GM13977 (cell line): ENCODE measurements around the gene GRID2.

Experiments
- DNase-seq: peaks from one replicate; pipeline ENCODE4 v3.0.0; 2012; ENCODE audit warnings: low spot score
- CTCF ChIP-seq: IDR thresholded peaks from 2 replicates; pipeline ENCODE4 v1.5.1; 2012; ENCODE audit warnings: mild to moderate bottlenecking, control low read depth; ENCODE audit not compliant: insufficient read depth; ENCODE audit errors: extremely low read depth, missing control alignments
- in situ Hi-C: fragments of 300-500 bp; cut with MboI; formaldehyde crosslinking; loops from one replicate; pipeline ENCODE4 v1.12.0; 2022; ENCODE audit warnings: low sequenced_read_pairs, low pct_unique_long_range_greater_than_20kb, mixed read lengths, inconsistent platforms; ENCODE audit not compliant: unreplicated experiment

The GRID2 gene

DNA sequence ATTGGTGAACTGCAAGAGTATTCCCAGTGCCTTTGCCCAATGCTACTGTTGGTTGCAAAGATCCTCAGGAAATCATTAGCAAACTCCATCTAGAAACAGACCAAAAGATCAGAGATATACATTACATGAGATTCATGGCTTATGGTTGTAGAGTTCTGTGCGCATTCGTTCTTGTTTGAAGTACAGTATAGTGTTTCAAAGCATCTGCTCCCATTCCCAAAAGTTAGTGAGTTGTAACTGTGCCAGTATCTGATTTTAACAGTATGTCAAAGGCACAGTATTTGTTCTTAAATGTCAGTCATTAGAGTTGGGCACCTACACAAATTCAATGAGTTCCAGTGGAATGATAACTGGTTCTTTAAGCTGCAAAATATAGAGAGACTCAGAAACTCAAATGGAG, 1210.1 kb downstream of the GRID2 start:
- in situ Hi-C loops = no loop called here
- DNase-seq = no peak

DNA sequence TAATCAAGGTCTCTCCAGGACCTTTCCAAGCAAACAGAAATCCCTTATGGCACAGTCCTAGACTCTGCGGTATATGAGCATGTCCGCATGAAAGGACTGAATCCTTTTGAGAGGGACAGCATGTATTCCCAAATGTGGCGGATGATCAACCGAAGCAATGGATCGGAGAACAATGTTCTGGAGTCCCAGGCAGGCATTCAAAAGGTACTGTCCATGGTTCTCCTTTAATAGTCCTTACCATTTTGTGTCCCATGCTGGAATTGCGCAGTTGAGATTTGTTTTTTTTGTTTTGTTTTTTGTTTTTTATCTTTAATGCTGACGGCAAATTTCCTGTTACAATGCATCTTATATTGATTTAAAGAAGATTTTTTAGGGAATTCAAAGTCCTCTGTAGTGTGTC, 1211.4 kb downstream of the GRID2 start:
- in situ Hi-C loops = no loop called here
- DNase-seq = no peak
- TF ChIP-seq CTCF = no peak

More for the DNA sequence above, 1210.1 kb downstream of the GRID2 start:
- TF ChIP-seq CTCF = no peak

DNA sequence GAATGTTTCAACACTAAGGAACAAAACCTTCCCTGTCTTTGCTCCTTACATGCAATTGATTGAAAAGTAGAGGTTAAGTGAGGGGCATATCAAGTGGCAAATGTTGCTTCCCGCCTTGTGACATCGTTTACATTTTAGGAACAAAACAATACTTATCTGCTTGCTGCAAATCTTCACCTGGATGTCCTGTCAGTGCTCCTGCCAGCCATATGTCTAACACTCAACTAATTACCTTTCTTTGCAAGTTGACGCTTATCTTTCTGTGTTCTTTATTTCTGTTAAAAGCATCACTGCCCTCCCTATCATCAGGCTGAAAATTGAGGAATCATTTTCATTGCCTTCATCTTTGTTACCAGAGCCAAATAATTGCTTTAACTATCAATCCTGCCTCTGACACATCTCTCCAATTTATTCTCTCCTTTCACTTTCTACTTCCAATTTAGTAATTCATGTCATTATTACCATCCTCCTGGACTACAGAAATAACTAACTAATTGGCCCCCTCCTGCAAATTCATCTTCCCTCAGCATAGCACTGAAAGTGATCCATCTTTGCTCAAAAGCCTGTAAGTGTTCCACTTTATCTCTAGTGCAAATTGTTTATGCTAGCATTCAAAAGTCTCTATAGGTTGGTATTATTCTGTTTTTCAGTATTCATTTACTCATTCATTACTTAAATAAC, 1226.1 kb downstream of the GRID2 start:
- in situ Hi-C loops = no loop called here
- DNase-seq = no peak
- no peak for TF ChIP-seq CTCF

DNA sequence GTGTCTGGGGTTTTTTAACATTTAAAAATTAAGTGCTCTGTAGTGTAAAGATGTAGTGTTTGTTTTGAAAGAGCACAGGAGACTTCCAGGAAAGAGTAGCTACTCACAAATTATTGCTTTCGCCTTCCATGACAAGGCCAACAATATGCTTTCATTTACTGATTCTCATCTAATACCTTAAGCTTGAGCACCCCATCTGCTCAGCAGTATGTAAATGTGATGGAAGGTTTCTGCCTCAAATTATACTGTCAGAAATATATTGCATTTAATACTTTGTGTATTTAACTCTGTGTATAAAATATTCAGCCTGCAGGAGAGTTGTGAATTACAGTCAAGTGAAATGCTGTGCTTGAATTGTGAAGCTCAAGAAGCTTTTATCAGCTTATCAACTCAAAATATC, 1228.5 kb downstream of the GRID2 start:
- TF ChIP-seq CTCF = no peak
- no peak for DNase-seq
- in situ Hi-C loops = no loop called here

DNA sequence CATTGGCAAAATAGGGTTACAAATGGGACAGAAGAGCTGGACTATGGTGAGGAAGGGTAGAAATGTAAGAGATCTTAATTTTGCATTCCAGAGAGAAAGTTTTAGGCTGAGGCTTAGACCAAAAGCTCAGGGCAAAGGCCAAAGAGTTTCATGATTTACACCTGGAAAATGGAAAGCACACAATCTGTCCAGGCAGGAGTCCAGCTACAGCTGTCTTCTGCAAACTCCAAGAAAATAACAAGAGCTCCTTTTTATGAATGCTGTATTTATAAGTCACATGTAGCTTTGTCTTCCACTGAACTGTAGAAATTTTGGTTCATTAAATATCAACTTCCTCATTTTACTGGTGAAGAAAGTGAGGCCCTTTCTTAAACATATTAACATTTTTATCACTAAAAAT, 1236.8 kb downstream of the GRID2 start:
- no peak for TF ChIP-seq CTCF
- in situ Hi-C loops = no loop called here
- DNase-seq = no peak

- TF ChIP-seq CTCF = no peak
- no peak for DNase-seq
- in situ Hi-C loops = no loop called here
Observed at GRCh38 chr4:93561842-93562241, 1258.1 kb downstream of the GRID2 start.
